ENCODE measurements around the gene FHAD1.

Gene FHAD1

DNA sequence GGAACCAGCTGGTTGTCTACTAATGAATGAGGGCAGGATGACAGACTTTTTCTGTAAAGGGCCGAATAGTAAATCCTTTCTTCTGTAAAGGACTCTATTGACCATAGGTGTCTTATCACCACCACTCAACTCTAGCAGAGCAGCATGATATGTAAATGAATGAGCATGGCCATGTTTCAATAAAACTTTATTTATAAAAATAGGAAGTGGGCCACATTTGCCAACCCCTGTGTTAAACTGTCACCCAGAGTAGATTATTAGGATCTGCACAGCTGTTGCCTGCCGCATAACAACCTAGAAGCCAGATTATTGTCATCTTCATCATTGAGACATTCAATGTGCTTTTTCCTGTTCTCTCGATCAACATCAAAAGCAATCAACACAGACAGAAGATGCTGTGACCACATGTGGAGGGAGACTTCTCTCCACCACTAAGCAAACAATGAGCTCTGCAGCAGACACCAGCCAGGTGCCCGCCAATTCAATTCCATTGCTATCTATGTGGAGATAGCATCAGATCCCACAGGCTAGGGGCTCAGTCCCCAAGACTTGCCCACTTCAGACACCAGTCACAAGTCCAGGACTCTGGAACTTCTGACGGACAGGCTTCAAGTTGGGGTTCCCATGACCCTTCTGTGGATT lies 155.9 kb downstream of the FHAD1 start:
- no peak for TF ChIP-seq TAF1 (IDR thresholded peaks at IDR 0.05; ENCODE audit: borderline replicate concordance, insufficient read depth, low read length)

DNA sequence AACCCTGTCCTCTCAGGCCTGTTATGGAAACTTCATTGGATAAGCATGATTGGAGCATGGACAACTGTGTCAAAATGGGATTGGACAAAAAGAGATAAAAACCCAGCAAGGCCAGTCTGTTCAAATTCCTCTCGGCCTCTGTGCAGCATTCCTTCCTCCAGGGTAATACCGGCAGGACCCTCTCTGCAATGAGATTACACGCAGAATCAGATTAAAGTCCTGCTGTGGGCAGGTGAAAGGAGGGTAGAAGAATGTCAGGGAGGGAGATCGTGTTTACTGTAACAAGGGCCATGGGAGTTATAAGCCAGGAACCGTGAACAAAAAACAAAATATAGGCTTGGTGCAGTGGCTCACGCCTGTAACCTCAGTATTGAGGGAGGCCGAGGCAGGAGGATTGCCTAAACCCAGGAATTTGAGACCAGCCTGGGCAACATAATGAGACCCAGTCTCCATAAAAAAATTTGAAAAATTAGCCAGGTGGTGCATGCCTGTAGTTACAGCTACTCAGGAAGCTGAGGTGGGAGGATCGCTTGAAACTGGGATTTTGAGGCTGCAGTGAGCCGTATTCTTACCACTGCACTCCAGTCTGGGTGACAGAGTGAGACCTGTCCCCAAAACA lies 157.0 kb downstream of the FHAD1 start:
- TF ChIP-seq REST (IDR thresholded peaks at IDR 0.05; ENCODE audit: insufficient read depth in 1 of 2, low read depth in 2 of 2, low read length in 2 of 2) (no peak), FOXP2 (optimal IDR thresholded peaks at IDR 0.05; ENCODE audit: borderline replicate concordance, extremely low read depth, extremely low read length, insufficient read depth) (no peak), POLR2AphosphoS5 (IDR thresholded peaks at IDR 0.05; ENCODE audit: low read depth, low read length) (no peak)

DNA sequence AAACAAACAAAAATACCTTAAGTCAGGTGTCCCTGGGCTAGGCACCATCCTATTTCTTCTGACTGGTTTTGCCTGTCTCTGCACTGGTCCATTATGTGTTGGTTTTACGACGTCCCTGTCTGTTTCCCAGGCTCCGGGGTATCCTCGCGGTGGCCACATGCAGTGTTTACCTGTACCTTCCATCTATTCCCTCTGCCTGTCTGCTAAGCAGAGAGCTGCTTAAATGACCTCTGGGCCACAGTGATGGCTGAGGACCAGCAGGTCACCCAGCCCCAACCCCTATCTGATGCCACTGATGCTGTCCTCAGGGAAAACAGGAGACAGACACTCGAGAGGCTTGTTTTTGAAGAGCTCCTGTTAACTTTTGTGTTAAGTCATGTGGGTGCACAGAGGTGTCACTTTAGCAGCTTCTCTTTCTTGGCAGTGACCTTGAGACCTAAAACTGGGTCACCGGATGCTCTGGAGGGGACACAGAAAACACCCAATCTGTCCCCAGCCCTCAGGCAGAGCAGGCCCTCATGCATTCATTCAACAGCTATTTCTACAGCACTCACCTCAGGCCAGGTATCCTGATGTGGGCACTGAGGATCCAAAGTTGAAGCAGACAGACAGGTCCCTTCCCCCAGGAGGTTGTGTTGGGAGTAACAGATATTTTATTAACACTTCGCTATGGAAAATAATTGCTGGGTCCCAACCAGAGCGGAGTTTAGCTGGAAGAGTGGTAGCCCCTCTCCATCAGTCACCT lies 158.3 kb downstream of the FHAD1 start:
- TF ChIP-seq POLR2AphosphoS5 (IDR thresholded peaks at IDR 0.05; ENCODE audit: low read depth, low read length) (no peak), REST (IDR thresholded peaks at IDR 0.05; ENCODE audit: insufficient read depth in 1 of 2, low read depth in 2 of 2, low read length in 2 of 2) (no peak), SIN3A (IDR thresholded peaks at IDR 0.05; ENCODE audit: borderline replicate concordance, insufficient read depth, low read length) (no peak)

DNA sequence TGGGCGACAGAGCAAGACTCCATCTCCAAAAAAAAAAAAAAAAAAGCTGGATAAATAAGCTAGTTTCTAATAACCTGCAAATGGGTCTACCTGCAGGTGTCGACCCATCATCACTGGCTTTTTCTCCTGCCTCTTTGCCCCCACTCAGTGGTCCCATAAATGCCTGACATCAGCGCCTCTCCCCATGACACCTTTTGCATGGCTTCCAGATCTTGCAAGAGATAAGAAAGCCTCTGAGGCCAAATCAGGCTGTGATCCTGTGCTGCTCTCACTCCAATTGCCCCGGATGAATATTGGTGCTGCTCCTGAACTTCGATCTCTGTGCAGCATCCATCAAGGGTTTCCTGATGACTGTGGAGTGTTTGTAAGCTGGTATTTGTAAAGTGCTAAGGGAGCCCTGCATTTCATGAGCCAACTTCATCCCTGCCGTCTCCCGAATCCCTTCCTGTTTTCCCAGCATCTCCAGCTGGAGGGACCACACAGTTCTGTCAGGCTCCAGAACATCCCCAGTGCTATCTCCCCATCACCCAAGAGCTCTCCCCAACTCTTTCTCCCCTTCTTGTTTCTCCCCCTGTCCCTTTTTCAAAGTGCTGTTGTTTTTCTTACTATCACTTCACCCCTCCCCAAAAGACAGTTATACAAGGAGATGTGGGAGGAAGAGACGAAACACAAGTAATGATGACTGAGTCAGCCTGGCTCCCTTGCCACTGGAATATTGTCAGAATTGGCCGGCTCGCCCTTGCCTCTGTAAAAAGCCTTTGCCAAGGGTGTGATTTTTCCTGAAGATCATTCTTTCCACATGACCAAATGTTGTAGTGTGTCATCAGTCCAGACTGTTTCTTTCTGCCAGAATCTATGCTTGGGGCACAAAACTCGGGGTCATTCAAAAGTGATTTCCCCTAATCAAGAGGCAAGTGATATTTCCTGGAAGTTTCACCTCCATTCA lies 159.9 kb downstream of the FHAD1 start:
- TF ChIP-seq POLR2AphosphoS5 (IDR thresholded peaks at IDR 0.05; ENCODE audit: low read depth, low read length) (no peak), FOXP2 (optimal IDR thresholded peaks at IDR 0.05; ENCODE audit: borderline replicate concordance, extremely low read depth, extremely low read length, insufficient read depth) (no peak), REST (IDR thresholded peaks at IDR 0.05; ENCODE audit: insufficient read depth in 1 of 2, low read depth in 2 of 2, low read length in 2 of 2) (no peak), SIN3A (IDR thresholded peaks at IDR 0.05; ENCODE audit: borderline replicate concordance, insufficient read depth, low read length) (no peak), TAF1 (IDR thresholded peaks at IDR 0.05; ENCODE audit: borderline replicate concordance, insufficient read depth, low read length) (no peak)

DNA sequence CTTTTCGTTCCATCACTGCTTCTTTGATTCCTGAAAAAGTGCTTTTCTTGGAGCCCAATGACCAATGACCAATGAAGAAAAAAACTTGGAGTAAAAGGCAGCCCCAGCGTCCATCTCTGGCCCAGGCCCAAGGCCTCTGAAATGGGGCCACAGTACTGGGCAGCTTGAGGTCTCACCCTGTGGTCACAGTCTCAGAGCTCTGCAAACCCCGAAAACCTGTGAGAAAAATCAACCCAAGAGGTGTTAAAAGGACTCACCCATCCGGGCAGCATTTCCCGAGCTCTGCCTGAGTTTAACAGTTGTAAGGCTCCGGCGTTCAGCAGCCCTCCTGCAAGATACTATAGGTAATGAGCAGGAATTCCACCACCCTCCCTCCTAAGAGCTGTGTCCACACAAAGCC lies 160.6 kb downstream of the FHAD1 start:
- TF ChIP-seq REST (IDR thresholded peaks at IDR 0.05; ENCODE audit: insufficient read depth in 1 of 2, low read depth in 2 of 2, low read length in 2 of 2) (no peak), TAF1 (IDR thresholded peaks at IDR 0.05; ENCODE audit: borderline replicate concordance, insufficient read depth, low read length) (no peak), POLR2AphosphoS5 (IDR thresholded peaks at IDR 0.05; ENCODE audit: low read depth, low read length) (no peak), SIN3A (IDR thresholded peaks at IDR 0.05; ENCODE audit: borderline replicate concordance, insufficient read depth, low read length) (no peak), FOXP2 (optimal IDR thresholded peaks at IDR 0.05; ENCODE audit: borderline replicate concordance, extremely low read depth, extremely low read length, insufficient read depth) (no peak)
